ENCODE data around the gene SETD1A.
A peak's percentile ranks its signal among the peaks of the same experiment; 100 is the strongest.
"Not testable (repeated sequence)": the region's sequence is repeated elsewhere in the genome, so short reads cannot be mapped to it uniquely, and the experiment has no call there.

SETD1A gene

DNA sequence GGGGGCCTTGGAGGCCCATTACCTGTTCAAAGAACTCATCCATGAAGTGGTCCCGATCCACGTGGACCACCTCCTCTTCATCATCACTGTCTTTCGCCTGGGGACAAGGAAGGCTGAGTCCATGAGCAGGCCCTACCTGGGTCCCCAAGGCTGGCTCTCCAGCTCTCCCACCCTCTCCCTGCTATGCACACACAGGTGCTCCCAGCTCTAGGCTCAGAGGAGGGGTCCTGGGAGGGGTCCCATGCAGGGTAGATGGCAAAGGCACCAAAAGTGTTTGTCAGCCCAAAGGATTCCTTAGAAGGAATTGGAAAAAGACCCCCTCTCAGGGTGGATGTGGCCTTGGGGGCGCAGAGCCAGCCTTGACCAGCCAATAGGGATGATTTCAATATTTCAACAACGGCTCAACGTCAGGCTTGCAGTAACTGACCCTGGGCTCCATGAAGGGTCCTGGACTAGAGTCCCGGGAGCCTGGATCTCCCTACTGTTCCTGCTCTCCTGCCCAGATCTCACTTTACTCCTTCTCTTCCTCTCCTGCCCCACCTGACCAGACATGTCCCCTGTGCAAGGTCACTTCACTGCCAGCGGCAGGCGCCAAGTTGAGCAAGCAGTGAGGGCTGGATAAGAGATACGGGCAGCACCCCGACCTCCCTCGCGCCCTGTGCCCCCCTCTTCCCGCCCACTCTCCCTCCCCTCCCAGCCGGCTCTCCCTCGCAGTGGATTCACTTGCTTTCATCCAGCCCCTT, 44.1 kb downstream of the SETD1A start:
- DNase-seq: no peak

DNA sequence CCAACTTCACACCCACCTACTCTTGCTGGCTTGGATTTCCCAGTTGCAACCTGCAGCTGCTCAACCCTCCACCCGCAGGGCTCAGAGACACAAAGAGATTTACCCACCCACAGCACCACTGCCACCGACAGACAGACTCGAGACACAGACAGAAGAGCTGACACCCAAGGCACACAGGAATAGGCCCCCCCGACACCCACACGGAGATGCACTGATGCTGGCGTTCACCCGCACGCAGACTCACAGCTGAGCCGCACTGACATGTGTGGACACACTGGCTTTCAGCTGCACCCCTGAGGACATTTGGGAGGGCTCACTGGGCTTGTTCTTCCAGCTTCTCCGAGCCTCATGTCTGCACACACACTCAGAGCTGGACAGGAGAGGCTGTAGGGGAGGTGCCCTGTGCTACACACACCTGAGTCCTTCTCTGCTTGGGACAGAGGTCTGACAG, 44.7 kb downstream of the SETD1A start:
- DNase-seq: no peak

DNA sequence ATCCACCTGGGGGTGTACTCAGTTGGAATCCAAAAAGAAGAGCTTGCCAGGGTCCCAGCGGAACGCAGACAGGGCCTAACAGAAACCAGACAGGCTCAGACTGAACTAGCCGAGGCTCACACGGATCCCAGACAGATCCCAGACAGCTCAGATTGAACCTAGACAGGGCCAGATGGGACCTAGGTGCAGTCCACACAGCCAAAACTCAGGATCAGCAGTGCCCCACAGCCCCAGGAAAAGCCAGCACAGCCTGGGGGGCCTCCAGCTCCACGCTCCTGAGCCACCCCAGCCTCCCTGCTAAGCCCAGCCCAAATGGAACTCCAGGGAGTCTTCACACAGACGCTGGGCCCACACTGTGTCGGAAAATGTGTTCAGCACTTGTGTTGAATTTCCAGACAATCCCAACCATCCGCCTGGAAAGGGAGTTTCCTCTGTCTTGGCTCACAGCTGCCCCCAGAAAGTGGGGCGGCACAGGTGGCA, 45.3 kb downstream of the SETD1A start:
- no peak for DNase-seq

DNA sequence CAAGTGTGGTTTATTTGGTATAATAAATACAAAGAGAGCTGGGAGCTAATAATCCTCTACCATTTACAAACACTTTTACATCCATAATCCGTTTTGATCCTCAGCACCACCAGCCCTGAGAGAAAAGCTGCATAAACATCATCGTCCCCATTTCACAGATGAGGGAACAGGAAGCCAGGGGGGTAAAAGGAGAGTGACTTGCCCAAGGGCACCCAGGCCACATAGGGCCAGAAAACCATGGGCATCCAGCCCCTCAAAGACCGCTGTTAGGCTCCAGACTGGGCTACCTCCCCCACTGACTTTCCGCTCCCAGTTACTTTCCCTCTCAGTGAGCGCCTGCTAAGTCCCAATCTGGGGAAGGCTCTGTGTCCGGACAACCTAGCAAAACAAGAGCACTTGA, 46.2 kb downstream of the SETD1A start:
- no peak for DNase-seq

DNA sequence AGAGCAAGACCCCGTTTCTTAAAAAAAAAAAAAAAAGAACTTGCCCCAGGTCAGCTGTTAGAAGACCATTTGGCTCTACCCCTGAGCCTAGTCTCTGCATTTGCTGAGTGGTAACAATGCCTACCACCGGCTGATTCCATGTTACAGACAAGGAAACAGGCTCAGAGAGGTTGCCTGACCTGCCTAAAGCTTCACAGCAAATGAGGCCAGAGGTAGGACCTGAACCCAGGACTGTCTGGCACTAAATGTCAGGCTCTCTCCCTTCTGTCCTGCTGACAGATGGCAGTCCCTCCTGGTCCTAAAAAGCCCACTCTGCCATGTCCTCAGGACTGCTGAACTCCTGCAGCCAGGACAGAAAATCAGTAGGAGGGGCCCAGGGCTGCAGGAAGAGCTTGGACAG, 47.1 kb downstream of the SETD1A start:
- no peak for DNase-seq

DNA sequence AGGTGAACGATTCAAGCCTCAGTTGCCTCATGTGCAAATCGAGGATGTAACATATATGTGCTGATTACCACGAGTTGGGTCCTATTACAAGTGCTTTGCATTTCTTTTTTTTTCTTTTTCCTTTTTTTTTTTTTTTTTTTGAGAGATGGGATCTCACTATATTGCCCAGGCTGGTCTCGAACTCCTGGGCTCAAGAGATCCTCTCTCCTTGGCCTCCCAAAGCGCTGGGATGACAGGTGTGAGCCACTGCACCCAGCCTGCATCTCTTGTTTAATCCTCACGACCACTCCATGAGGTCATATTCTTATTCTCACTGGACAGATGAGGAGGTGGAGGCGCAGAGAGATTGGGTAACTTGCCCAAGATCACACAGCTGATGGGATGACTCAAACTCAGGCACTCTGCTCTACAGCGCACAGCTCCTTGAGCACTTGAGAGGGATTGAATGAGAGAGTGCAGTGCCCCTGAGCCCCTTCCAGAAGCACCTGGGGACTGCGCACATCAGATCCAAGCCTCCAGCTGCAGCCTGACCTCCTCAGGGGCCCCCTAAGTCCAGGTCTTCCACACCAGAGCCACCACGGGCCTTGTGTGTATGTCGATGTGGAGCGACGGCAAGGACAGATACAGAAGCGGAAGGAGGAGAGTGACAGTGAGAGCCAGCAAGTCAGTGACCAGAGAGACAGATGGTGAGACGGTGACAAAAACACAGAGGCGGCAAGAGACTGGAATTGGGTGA, 48.0 kb downstream of the SETD1A start:
- no peak for DNase-seq

DNA sequence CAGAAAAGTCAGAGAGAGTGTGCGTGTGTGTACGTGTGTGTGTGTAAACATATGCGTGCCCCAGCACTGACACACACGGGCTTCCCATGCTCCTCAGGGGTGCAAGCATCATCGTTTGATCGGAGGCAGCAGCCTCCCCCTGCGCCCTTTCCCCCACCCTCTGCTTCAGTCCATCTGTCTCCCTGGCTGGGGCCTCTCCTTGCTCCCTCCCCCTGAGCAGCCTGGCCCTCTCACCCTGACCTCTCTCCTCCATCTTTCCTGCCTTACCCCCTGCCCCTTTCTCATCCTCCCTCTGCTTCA, 48.5 kb downstream of the SETD1A start:
- no peak for DNase-seq

DNA sequence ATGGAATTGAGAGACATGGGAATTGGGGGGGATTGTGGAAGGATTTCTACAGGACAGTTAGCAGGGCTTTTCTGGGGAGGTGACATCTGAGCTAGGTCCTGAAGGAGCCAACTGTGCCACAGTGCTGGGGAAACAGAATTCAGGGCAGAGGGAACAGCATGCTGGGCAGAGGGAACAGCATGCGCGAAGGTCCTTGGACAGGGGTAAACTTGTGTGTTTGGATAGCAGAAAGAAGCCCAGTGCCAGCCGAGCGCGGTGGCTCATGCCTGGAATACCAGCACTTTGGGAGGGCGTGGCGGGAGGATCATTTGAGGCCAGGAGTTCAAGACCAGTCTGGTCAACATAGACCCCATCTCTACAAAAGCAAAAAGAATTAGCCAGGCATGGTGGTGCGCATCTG, 49.0 kb downstream of the SETD1A start:
- no peak for DNase-seq

DNA sequence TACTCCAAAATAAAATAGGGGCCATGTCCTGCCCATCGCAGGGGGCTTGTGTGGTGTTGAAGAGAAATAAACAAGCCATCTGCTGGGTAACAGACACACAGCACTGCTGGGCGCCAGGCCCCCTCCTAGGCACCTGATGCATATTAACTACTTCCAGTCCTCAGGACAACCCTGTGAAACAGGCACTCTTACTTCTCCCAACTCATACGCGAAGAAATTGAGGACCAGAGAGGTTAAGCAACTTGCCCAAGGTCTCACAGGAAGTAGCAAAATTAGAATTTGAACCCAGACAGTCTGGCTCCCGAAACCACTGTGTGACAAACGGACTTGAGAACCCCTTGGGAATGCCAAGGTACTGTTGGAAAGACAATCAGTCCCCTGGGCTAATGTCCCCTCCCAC, 50.1 kb downstream of the SETD1A start:
- no peak for DNase-seq

DNA sequence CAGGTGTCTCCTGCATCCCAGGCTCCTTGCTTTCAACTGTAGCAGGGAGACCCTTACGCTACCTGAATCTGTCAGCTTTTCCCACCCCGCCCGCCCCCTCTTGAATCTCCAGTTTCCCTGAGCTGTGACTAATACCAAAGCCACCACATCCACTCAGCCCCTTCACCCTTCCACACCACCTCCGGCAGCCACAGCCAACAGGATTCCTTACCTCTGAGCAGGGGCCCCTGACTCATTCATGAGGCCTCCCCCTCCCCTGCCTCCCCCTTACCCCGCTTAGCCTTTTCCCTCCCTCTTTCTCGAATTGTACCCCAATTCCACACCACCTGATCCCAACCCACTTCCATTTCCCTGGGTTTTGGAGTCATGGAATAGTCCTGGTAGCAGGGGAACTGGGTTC, 50.6 kb downstream of the SETD1A start:
- DNase-seq: no peak

DNA sequence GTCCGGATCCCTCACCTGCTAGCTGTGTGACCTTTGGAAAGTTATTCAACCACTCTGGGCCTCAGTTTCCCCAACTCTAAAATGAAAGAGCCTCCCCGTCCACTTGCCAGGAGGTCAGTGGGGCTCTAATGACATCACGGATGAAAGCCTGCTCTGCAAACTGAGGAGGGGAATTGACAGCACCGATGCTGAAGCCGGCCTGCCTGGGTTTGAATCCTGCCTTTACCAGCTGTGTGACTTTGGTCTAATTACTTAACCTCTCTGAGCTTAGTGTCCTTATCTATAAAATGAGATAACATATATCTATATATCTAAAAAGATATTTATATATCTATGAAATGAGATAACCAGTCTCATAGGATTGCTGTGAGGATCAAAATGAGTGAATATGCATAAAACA, 51.0 kb downstream of the SETD1A start:
- no peak for DNase-seq

DNA sequence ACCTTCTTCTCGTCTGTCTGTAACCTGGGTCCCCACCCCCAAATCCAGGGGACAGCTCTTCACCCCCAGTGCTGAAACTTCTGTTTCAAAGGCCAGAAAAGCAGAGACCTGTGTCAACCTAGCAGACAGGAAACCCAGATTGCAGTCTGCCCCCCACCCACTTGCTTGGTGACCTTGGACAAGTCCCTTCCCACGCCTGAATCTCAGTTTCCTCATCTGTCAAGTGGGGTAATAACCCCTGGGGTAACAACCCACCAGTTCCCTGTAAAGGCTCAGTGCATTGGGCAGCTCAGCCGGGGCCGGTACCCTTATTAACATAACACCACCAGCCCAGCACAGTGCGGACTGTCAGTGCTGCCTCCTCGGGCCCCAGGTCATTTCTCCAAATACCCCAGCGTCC, 51.6 kb downstream of the SETD1A start:
- no peak for DNase-seq

DNA sequence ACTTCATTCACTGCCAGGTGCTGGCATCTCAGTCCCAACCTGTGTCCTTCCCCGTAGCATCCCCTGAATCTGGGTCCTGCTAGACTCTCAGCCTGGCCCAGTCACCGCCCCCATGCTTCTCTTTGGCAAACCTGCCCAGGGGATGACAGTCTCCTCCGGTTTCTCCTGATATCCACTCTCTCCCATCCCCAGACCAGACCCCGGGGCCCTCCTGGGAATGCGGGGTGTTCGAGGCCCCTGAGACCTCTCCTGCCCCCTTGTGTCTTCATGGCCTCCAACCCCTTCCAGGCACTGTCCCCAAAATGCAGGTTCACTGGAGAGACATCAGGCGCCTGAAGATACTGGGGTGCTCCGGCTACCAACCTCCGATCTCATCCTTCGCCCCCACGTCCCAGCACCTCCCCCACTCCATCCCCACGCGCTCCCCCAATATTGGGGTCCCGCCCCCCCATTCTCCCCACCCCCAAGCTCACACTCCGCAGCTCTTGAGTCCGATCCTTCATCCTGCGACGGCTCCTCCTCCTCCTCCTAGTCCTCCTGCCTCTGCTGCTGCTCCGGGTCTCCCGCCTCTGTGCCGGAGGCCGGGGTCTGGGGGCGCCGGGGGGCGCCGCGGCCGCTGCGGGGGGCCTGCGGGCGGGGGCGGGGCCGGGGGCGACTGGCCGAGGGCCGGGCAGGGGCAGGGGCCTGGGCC, 52.5 kb downstream of the SETD1A start:
- DNase-seq: no peak

DNA sequence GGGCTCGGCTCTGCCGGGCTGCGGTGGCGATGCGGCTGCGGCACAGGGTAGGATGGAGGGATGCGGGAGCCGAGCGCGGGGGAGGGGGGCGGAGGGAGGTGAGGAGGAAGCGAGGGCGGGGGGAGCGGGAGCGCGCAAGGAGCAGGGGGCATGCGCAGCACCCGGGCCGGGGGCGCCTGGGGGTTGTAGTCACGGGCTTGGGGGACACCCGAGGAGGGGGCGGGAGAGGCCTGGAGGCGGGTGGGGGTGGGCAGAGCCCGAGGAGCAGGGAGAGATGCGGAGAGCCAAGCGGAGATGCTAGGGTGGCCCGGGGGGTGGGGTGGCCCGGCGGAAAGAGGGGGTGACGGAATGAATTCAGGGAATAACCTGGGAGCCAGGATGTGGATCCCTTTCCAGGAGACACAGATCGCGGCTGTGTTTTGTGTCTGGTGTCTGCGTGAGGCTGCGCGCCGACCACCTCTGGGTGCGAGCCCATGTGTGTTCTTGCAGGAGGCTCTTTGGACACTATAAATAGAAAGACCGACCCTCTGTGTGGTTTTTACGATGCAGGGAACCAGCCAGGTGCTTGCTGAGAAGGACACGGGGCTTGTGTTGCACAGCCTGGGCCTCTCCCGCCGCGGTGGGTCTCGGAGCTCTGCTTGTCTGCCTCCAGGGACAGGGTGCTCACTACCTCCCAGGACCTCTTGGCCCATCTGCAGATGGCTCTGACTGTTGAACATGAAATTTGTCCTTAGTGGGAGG, 53.2 kb downstream of the SETD1A start, which contains the start of gene STX1B:
STX1B (minus strand) TSS at position 54 of the 741 bp plus-strand sequence. CDS start 242 bp downstream, outside the sequence.
- DNase-seq: peak in 3 of 4 experiments; percentile 31 to 75 (median 41)

DNA sequence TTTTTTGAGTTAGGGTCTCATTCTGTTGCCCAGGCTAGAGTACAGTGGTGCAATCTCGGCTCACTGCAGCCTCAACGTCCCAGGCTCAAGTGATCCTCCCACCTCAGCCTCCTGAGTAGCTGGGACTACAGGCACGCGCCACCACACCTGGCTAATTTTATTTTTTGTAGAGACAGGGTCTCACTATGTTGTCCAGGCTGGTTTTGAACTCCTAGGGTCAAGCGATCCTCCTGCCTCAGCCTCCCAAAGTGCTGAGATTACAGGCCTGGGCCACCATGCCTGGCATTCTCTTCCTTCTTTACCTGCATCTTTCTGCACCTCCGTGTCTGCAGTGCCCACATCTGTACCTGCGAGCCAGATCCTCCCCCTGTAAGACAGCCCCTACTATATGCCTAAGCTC, 54.3 kb downstream of the SETD1A start:
- not testable (repeated sequence) for DNase-seq

DNA sequence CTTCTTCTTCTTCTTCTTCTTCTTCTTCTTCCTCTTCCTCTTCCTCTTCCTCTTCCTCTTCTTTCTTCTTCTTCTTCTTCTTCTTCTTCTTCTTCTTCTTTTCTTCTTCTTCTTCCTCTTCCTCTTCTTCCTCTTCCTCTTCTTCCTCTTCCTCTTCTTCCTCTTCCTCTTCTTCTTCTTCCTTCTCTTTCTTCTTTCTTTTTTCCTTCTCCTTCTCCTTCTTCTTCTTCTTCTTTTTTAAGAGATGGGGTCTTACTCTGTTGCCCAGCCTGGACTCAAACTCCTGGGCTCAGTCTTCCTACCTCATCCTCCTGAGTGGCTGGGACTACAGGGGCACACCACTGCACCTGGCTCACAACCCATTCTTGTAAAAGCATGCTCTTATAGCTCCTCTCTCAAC, 55.7 kb downstream of the SETD1A start:
- DNase-seq: not testable (repeated sequence)

DNA sequence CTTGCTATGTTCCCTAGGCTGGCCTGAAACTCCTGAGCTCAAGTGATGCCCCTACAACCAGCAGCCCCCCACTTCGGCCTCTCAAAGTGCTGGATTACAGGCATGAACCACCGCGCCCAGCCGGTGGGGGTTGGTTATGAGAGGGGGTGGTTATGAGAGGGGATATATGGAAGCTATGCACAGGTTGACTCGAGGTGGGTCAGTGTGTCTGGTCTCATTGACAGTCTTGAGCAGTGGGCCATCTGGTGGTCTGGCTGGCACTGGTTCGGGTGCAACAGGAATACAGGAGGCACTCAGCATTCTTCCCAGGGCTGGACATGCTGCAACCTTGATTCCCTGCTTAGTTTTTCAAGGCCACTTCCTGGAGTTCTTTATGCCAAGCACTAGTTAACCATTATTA, 58.5 kb downstream of the SETD1A start:
- DNase-seq: no peak

DNA sequence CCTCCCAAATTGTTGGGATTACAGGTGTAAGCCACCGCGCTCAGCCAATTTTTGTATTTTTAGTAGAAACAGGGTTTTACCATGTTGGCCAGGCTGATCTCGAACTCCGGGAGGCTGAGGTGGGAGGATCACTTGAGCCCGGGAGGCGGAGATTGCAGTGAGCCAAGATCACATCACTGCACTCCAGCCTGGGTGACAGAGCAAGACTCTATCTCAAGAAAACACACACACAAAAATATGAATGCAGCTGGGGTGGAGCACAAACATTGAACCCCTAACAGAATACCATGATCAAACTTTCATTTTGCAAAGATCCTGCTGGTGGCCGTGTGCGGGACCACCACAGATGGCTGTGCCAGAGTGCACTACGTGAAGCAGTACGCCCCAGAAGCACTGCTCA, 60.2 kb downstream of the SETD1A start:
- DNase-seq: not testable (repeated sequence)

DNA sequence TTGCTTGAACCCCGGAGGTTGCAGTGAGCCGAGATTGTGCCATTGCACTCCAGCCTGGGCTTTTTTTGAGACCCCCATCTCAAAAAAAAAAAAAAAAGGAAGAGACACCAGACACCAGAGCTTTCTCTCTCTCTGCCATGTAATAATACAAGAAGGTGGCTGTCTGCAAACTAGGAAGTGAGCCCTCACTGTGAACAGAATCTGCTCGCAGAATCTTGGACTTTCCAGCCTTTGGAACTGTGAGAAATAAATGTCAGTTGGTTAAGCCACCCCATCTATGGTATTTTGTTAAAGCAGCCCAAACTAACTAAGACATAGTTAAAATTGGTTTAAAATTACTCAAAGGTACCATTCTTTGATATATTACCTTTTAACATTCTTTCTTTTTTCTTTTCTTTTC, 63.0 kb downstream of the SETD1A start:
- DNase-seq: no peak

DNA sequence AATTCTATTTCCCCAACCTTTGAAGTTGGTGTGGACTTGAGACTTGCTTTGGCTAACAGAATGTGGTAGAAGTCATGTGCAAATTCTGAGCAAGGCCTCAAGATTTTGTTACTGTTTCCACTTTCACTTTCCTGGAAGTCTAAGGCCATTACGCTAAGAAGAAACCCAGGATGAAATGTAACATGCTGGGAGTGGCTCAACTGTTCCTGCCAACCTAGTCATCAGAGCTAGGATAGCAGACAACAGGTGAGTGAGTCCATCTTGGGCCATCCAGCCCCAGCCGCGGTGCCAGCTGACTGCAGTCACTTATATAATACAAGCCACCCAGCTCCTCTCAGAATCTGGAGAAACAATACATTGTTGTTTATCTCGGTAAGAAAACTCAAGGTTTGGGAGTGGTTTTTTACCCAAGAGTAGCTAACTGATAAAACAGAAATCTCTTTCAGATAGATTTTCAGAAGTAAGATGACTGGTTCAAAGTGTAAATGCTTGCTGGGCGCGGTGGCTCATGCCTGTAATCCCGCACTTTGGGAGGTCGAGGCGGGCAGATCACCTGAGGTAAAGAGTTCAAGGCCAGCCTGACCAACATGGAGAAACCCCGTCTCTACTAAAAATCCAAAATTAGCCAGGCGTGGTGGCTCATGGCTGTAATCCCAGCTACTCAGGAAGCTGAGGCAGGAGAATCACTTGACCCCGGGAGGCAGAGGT, 65.1 kb downstream of the SETD1A start:
- DNase-seq: no peak

DNA sequence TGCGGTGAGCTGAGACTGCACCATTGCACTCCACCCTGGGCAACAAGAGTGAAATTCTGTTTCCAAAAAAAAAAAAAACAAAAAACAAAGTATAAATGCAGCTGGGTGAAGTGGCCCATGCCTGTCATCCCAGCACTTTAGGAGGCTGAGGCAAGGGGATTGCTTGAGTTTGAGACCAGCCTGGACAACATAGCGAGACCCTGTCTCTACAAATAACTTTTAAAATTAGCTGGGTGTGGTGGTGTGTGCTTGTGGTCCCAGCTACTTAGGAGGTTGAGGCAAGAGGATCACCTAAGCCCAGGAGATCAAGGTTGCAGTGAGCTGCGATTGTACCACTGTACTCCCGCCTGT, 65.7 kb downstream of the SETD1A start:
- DNase-seq: no peak

DNA sequence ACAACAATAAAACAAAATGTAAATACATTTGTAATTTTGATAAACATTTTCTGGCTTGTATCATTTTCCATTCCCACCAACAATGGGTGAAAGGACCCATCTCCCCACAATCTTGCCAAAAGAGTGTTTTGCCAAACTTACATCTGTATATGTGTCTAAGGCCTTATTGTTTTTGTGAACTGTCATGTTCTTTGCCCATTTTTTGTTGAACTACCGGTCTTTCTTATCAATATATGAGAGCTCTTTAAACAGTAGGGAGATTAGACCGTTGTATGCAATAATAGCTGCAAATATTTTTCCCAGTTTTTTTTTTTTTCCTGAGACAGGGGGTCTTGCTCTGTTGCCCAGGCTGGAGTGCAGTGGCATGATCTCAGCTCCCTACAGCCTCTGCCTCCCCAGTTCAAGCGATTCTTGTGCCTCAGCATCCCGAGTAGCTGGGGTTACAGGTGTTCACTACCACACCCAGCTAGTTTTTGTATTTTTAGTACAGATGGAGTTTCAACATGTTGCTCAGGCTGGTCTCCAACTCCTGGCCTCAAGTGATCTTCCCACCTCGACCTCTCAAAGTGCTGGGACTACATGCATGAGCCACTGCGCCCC, 66.2 kb downstream of the SETD1A start:
- DNase-seq: no peak

Measured in activated naive CD4-positive, alpha-beta T cell (primary cell).